Stomach (tissue), 9 donors: ENCODE results near the gene FAM168A. TPM values are rescaled to one million over a fixed set of nuclear protein-coding genes. Genes with fewer than 3 reads are reported as not detected.
A peak's percentile ranks its signal among the peaks of the same experiment; 100 is the strongest.

Experiments used
- DNase-seq, 2 donors: peaks; one replicate each; pipeline versions ENCODE4 v3.0.0 to v3.0.0-alpha.2; 2013 to 2019
- H3K27ac ChIP-seq, 5 donors: fragments of 200-600 bp in 4 of 5; sonication (generic) in 4 of 5; one replicate each; pipeline ENCODE4 v1.5.1; 2013 to 2019; ENCODE audit warnings: mild to moderate bottlenecking in 1 of 5, moderate library complexity in 1 of 5
- H3K27me3 ChIP-seq, 3 donors: fragments of 200-600 bp; sonication (generic); one replicate each; pipeline ENCODE4 v1.5.1; 2017 to 2019; ENCODE audit warnings: mixed run types in 1 of 3
- H3K36me3 ChIP-seq, 4 donors: fragments of 200-600 bp; sonication (generic); 1 replicate in 3 of 4; 2 replicates in 1 of 4; pipeline ENCODE4 v1.5.1; 2016 to 2019
- H3K4me1 ChIP-seq, 4 donors: fragments of 200-600 bp; sonication (generic); one replicate each; pipeline ENCODE4 v1.5.1; 2016 to 2019
- H3K4me3 ChIP-seq, 4 donors: fragments of 200-600 bp; sonication (generic) in 3 of 4; one replicate each; pipeline ENCODE4 v1.5.1; 2016 to 2019; ENCODE audit warnings: mild to moderate bottlenecking in 1 of 4
- H3K9me3 ChIP-seq, 4 donors: fragments of 200-600 bp; sonication (generic); one replicate each; pipeline ENCODE4 v1.5.1; 2016 to 2019
- CTCF ChIP-seq, 7 experiments: fragments of 450-650 bp in 4 of 7; fragments of 200-600 bp in 3 of 7; sonication (generic) in 3 of 7; IDR thresholded peaks; one replicate each; pipeline ENCODE4 v1.5.1; 2016 to 2019; ENCODE audit warnings: antibody characterized with exemption in 7 of 7, control low read depth in 2 of 7, mild to moderate bottlenecking in 1 of 7
- EP300 ChIP-seq: sonication (generic); formaldehyde crosslinking; IDR thresholded peaks from one replicate; pipeline ENCODE4 v1.6.1; 2017; ENCODE audit warnings: antibody characterized with exemption
- POLR2A ChIP-seq, 4 donors: fragments of 450-650 bp; IDR thresholded peaks; one replicate each; pipeline ENCODE4 v1.6.1; 2016; ENCODE audit warnings: antibody characterized with exemption in 4 of 4, control low read depth in 2 of 4, mild to moderate bottlenecking in 1 of 4, moderate library complexity in 1 of 4
- POLR2AphosphoS5 ChIP-seq, 3 donors: sonication (generic); formaldehyde crosslinking; IDR thresholded peaks; one replicate each; pipeline ENCODE4 v1.6.1; 2016; ENCODE audit warnings: antibody characterized with exemption in 3 of 3
- WGBS, 5 donors: extraction: QIAGEN DNeasy Blood & Tissue Kit in 3 of 5; methylation state at CpG; one replicate each; pipeline versions ENCODE4 v1.1.5 to v1.1.7; 2013 to 2018; 5-methylcytosine and 5-hydroxymethylcytosine counted together
- intact Hi-C: fragments of 100-400 bp; cut with DNase I; formaldehyde crosslinking; loops from one replicate; pipeline ENCODE4 v1.15.1; 2023; ENCODE audit warnings: low total_unique reads
- polyA plus RNA-seq, 3 donors: library from polyadenylated mRNA; stranded (reverse); fragments of 200-250 nt; gene quantifications; one replicate each; pipeline ENCODE4 v1.2.3, GENCODE V29; 2013
- total RNA-seq, 5 donors: library from RNA; depleted of rRNA; stranded (reverse); fragments of >200 nt; gene quantifications; one replicate each; pipeline versions ENCODE4 v1.1.0 to v1.2.3, GENCODE V29; 2014 to 2016
- donor health status: healthy with polysubstance abuse.
- donor health status: Bipolar disorder and iron deficiency.
- donor health status: healthy.

The FAM168A gene
- total and polyA plus RNA-seq, 8 donors = 4.3 to 25.4 (median 6.3) TPM

DNA sequence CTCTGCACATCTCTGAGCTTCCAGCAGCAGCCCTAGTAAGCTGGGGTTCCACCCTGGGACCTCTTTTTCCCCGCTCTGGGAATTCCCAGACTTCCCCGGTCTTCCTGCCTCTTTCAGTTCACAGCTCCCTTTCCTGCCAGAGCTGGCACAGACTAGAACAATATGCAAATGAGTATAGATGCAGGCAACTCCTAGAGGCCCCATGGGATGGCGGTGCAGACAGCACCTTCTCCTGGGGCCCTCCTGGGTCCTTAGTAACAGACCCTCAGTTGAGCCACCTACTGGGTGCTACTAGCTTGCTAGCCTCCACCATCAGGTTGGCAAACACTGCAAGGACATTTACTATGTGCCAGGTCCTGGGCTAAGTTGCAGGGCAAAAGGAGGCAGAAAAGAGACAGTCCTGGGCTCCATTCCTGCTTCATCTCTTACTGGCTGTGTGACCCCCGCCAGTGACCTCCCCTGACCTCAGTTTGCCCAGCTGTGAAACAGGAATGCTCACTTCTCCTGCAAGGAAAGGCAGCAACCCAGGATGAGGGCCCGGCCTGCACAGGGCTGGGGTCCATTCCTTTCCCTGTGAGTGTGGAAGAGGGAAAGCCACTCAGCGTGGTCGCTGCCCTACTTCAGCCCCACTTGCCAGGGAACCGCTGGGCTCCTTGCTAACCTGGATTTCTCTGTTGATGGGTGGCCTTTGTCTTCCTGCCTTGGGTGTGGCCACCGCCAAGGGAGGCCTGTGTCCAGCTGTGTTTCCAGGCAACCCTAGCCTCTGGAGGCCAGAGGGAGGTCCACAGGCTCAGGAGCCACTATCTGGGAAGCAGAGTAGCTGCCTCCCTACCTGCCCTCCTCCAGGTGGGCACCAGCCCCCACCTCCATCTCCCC is 214.4 kb downstream of the FAM168A start:
- peak; percentile 50 to 73 for DNase-seq
- Histone ChIP-seq H3K27me3 (no peaks in the 10 kb centered on the region), H3K4me3 (no peak overlapping the region), H3K36me3 (no peaks in the 10 kb centered on the region), H3K4me1 (peaks cover 7 to 96% (median 42%) of the 10 kb centered on the region in 4 donors), H3K9me3 (no peaks in the 10 kb centered on the region), H3K27ac (peak overlapping the region in 2 of 5 donors; percentile 76 to 83)
- WGBS, 5 donors = 45 to 53% (median 50%) methylated on average over 8 to 9 of the region's 9 CpGs
- intact Hi-C loops = no loop called here
- TF ChIP-seq EP300 (no peak), POLR2A (IDR thresholded peaks at IDR 0.05) (no peak), POLR2AphosphoS5 (IDR thresholded peaks at IDR 0.05) (no peak), CTCF (IDR thresholded peaks at IDR 0.05) (no peak)

DNA sequence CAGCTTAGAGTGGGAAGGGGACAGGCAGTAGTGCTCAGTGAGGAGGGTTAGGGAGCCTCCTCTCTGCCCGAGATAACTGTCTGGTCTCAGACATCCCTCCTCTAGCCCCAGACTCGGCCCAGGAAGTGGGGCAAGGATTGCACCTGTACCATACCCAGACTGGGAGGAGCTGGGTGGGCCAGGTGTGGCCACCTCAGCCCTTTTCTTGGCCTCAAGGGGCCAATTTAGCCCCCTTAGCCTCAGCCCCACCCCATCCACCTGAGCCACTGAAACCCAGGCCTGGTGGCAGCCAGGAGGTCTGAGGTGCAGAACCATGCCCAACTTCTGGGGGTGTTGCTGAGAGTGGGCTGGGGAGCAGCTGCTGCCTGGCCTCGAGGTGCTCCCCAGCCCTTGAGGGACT is 215.2 kb downstream of the FAM168A start:
- Histone ChIP-seq H3K36me3 (no peaks in the 10 kb centered on the region), H3K27me3 (no peaks in the 10 kb centered on the region), H3K27ac (peak overlapping the region in 2 of 5 donors; percentile 76 to 83), H3K4me1 (peaks cover 7 to 96% (median 42%) of the 10 kb centered on the region in 4 donors), H3K9me3 (no peaks in the 10 kb centered on the region), H3K4me3 (no peak overlapping the region)
- no peak for DNase-seq
- TF ChIP-seq CTCF (IDR thresholded peaks at IDR 0.05) = no peak
- TF ChIP-seq POLR2A (IDR thresholded peaks at IDR 0.05) = no peak
- no peak for TF ChIP-seq POLR2AphosphoS5 (IDR thresholded peaks at IDR 0.05)
- TF ChIP-seq EP300 = no peak
- 48 to 75% (median 62%) methylated on average over 2 to 3 of the region's 3 CpGs for WGBS, 5 donors
- intact Hi-C loops = no loop called here

- Histone ChIP-seq H3K4me3 (no peak overlapping the region), H3K36me3 (no peaks in the 10 kb centered on the region), H3K27ac (peak overlapping the region in 2 of 5 donors; percentile 44 to 83), H3K4me1 (peaks cover 7 to 96% (median 45%) of the 10 kb centered on the region in 4 donors), H3K9me3 (no peaks in the 10 kb centered on the region), H3K27me3 (no peaks in the 10 kb centered on the region)
- WGBS, 5 donors = 91 to 99% (median 93%) methylated on average over 5 to 7 of the region's 7 CpGs
- TF ChIP-seq EP300 = no peak
- no peak for TF ChIP-seq POLR2A (IDR thresholded peaks at IDR 0.05)
- TF ChIP-seq POLR2AphosphoS5 (IDR thresholded peaks at IDR 0.05) = no peak
- no peak for TF ChIP-seq CTCF (IDR thresholded peaks at IDR 0.05)
- intact Hi-C loops = no loop called here
- DNase-seq = no peak
Measured at GRCh38 chr11:73382183-73382582, 215.7 kb downstream of the FAM168A start.

DNA sequence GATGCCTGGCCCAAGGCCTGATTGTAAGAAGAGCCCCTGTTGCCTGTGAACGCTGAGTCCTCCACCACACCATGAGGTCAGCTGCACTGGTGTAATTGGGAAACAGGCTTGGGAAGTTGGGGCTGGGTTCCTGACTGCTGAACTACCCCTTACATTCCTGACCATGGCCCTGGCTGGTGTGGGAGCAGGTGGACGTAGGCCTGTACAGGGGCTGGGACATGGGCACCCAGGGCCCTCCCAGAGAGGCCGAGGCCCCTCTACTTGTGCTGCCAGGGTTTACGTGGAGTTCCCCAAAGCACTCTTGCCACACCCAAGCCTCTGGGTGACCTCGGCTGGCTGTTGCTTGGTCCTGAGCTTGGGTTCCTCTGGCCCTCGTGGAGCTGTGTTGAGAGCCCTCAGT is 216.3 kb downstream of the FAM168A start:
- no peaks in the 10 kb centered on the region for H3K9me3 ChIP-seq
- intact Hi-C loops = no loop called here
- 69 to 79% (median 71%) methylated on average over 1 to 6 of the region's 6 CpGs for WGBS, 5 donors

More for the DNA sequence above, 216.3 kb downstream of the FAM168A start:
- Histone ChIP-seq H3K27ac (peak overlapping the region in 2 of 5 donors; percentile 44 to 83), H3K27me3 (no peaks in the 10 kb centered on the region), H3K36me3 (no peaks in the 10 kb centered on the region), H3K4me3 (no peak overlapping the region), H3K4me1 (peaks cover 12 to 99% (median 50%) of the 10 kb centered on the region in 4 donors)
- DNase-seq = no peak
- TF ChIP-seq EP300 (no peak), POLR2AphosphoS5 (IDR thresholded peaks at IDR 0.05) (no peak), CTCF (IDR thresholded peaks at IDR 0.05) (no peak), POLR2A (IDR thresholded peaks at IDR 0.05) (no peak)
